H1 (cell line): ENCODE measurements around the gene ZBTB33. TPM values are rescaled to one million over a fixed set of nuclear protein-coding genes. Genes with fewer than 3 reads are reported as not detected.

Experiments used
- CTCF ChIA-PET: fragments of 300-600 bp; sonication (Branson Sonifier 250); formaldehyde crosslinking; loops from one replicate; lab custom pipeline; 2021; ENCODE audit not compliant: partially characterized antibody; lab: Charles Lee
- POLR2A ChIA-PET: fragments of 300-600 bp; sonication (Branson Sonifier 250); formaldehyde crosslinking; loops from one replicate; lab custom pipeline; 2021; ENCODE audit warnings: inconsistent platforms; ENCODE audit not compliant: partially characterized antibody; lab: Charles Lee
- DNase-seq, 2 experiments: peaks; one replicate each; pipeline versions ENCODE4 v3.0.0 to v3.0.0-alpha.2; 2010 to 2022; ENCODE audit warnings: low spot score in 2 of 2, low read depth in 1 of 2, mixed read lengths in 1 of 2
- FAIRE-seq: peaks from 2 replicates; lab custom pipeline; 2011; peaks lifted over from hg19 to GRCh38; lab: Jason Lieb, UNC
- H2AFZ ChIP-seq: 2 replicates; pipeline ENCODE4 v1.8.1; 2012; ENCODE audit warnings: low read length, inconsistent platforms
- H2AK5ac ChIP-seq: 2 replicates; pipeline ENCODE4 v1.6.1; 2013; ENCODE audit warnings: low read depth, low read length
- H2BK120ac ChIP-seq: replicated peaks from 2 replicates; pipeline ENCODE3; 2013; ENCODE audit warnings: low read depth, low read length, inconsistent platforms
- H2BK12ac ChIP-seq: 2 replicates; pipeline ENCODE4 v1.6.1; 2013; ENCODE audit warnings: low read depth, low read length
- H2BK15ac ChIP-seq: 2 replicates; pipeline ENCODE4 v1.6.1; 2013; ENCODE audit warnings: low read length
- H2BK20ac ChIP-seq: 2 replicates; pipeline ENCODE4 v1.6.1; 2013; ENCODE audit warnings: low read length
- H2BK5ac ChIP-seq: 2 replicates; pipeline ENCODE4 v1.6.1; 2013; ENCODE audit warnings: low read depth, low read length
- H3K14ac ChIP-seq: 2 replicates; pipeline ENCODE4 v1.6.1; 2013; ENCODE audit warnings: inconsistent platforms; ENCODE audit not compliant: insufficient read length
- H3K18ac ChIP-seq: 2 replicates; pipeline ENCODE4 v1.6.1; 2013; ENCODE audit warnings: low read length; ENCODE audit errors: extremely low read depth
- H3K23ac ChIP-seq: 2 replicates; pipeline ENCODE4 v1.6.1; 2013; ENCODE audit warnings: inconsistent platforms; ENCODE audit not compliant: insufficient read length
- H3K23me2 ChIP-seq: 2 replicates; pipeline ENCODE4 v1.6.1; 2013; ENCODE audit warnings: low read depth, low read length
- H3K27ac ChIP-seq: 2 replicates; pipeline ENCODE4 v1.6.1; 2011; ENCODE audit warnings: low read depth, low read length, inconsistent platforms
- H3K27me3 ChIP-seq, 4 experiments: replicated peaks in 1 of 4; 1 replicate in 1 of 4; 2 replicates in 3 of 4; pipeline versions ENCODE4 v1.6.1 to v1.8.1; 2011 to 2013; ENCODE audit warnings: low read length in 3 of 4, mild to moderate bottlenecking in 3 of 4, inconsistent platforms in 2 of 4, mixed read lengths in 2 of 4, moderate library complexity in 1 of 4; ENCODE audit not compliant: control insufficient read depth in 3 of 4, insufficient read depth in 3 of 4; ENCODE audit errors: extremely low read depth in 1 of 4
- H3K36me3 ChIP-seq, 4 experiments: 2 replicates each; pipeline versions ENCODE4 v1.6.1 to v1.8.1; 2011 to 2013; ENCODE audit warnings: mild to moderate bottlenecking in 4 of 4, low read length in 3 of 4, moderate library complexity in 2 of 4, control low read depth in 1 of 4, inconsistent platforms in 1 of 4; ENCODE audit not compliant: insufficient read depth in 4 of 4, control insufficient read depth in 2 of 4
- H3K4ac ChIP-seq: replicated peaks from 2 replicates; pipeline ENCODE3; 2013; ENCODE audit warnings: low read length, low read depth, mixed read lengths, inconsistent platforms; ENCODE audit not compliant: insufficient read length
- H3K4me1 ChIP-seq, 4 experiments: replicated peaks in 1 of 4; 1 replicate in 1 of 4; 2 replicates in 3 of 4; pipeline versions ENCODE4 v1.6.1 to v1.8.1; 2011 to 2013; ENCODE audit warnings: low read length in 3 of 4, inconsistent platforms in 2 of 4, mixed read lengths in 1 of 4; ENCODE audit not compliant: insufficient read depth in 4 of 4, control insufficient read depth in 3 of 4
- H3K4me2 ChIP-seq, 2 experiments: 2 replicates each; pipeline versions ENCODE4 v1.6.1 to v1.8.1; 2011 to 2013; ENCODE audit warnings: low read depth in 2 of 2, low read length in 2 of 2, control low read depth in 1 of 2, inconsistent platforms in 1 of 2, mild to moderate bottlenecking in 1 of 2; ENCODE audit not compliant: insufficient read depth in 1 of 2
- H3K4me3 ChIP-seq, 4 experiments: fragments of 200-600, 300-600 bp in 1 of 4; sonication (generic), shearing (Covaris generic), sonication (Bioruptor Twin) in 1 of 4; 2 replicates each; pipeline versions ENCODE4 v1.5.1 to v1.8.1; 2011 to 2016; ENCODE audit warnings: low read length in 4 of 4, low read depth in 3 of 4, control low read depth in 2 of 4, inconsistent platforms in 2 of 4, mild to moderate bottlenecking in 2 of 4, mixed read lengths in 1 of 4, moderate library complexity in 1 of 4; ENCODE audit not compliant: insufficient read depth in 2 of 4; ENCODE audit errors: extremely low read depth in 1 of 4
- H3K56ac ChIP-seq: replicated peaks from 2 replicates; pipeline ENCODE3; 2013; ENCODE audit warnings: low read depth, mild to moderate bottlenecking, mixed read lengths, low read length, inconsistent platforms; ENCODE audit not compliant: insufficient read length
- H3K79me1 ChIP-seq: 2 replicates; pipeline ENCODE4 v1.6.1; 2013; ENCODE audit warnings: low read depth, low read length, control low read depth
- H3K79me2 ChIP-seq, 2 experiments: 2 replicates each; pipeline versions ENCODE4 v1.6.1 to v1.8.1; 2012 to 2013; ENCODE audit warnings: low read length in 2 of 2, mild to moderate bottlenecking in 2 of 2, inconsistent platforms in 1 of 2; ENCODE audit not compliant: insufficient read depth in 2 of 2, control insufficient read depth in 1 of 2
- H3K9ac ChIP-seq, 4 experiments: replicated peaks in 1 of 4; 1 replicate in 1 of 4; 2 replicates in 3 of 4; pipeline versions ENCODE4 v1.6.1 to v1.8.1; 2011 to 2013; ENCODE audit warnings: low read depth in 3 of 4, low read length in 3 of 4, control low read depth in 2 of 4, mild to moderate bottlenecking in 2 of 4, moderate library complexity in 2 of 4, inconsistent platforms in 1 of 4; ENCODE audit errors: extremely low read depth in 1 of 4
- H3K9me3 ChIP-seq, 2 experiments: 2 replicates each; pipeline versions ENCODE4 v1.6.1 to v1.8.1; 2012 to 2013; ENCODE audit warnings: mild to moderate bottlenecking in 2 of 2, moderate library complexity in 2 of 2, control low read depth in 1 of 2, inconsistent platforms in 1 of 2, low read depth in 1 of 2, low read length in 1 of 2, mixed read lengths in 1 of 2; ENCODE audit not compliant: insufficient read depth in 2 of 2
- H4K20me1 ChIP-seq, 2 experiments: replicated peaks in 1 of 2; 2 replicates each; pipeline versions ENCODE3 to v1.8.1; 2011 to 2013; ENCODE audit warnings: inconsistent platforms in 2 of 2, low read length in 2 of 2, mild to moderate bottlenecking in 1 of 2; ENCODE audit not compliant: insufficient read depth in 2 of 2, control insufficient read depth in 1 of 2
- H4K5ac ChIP-seq: 2 replicates; pipeline ENCODE4 v1.6.1; 2013; ENCODE audit warnings: low read length, low read depth, mixed read lengths, inconsistent platforms; ENCODE audit not compliant: insufficient read length
- H4K8ac ChIP-seq: 2 replicates; pipeline ENCODE4 v1.8.0; 2013; ENCODE audit warnings: mild to moderate bottlenecking, moderate library complexity, low read length, inconsistent platforms; ENCODE audit not compliant: insufficient read depth; ENCODE audit errors: extremely low read depth
- H4K91ac ChIP-seq: replicated peaks from 2 replicates; pipeline ENCODE3; 2013; ENCODE audit warnings: low read length, mixed read lengths, inconsistent platforms; ENCODE audit not compliant: insufficient read length
- ASH2L ChIP-seq: fragments of 200-600, 300-600 bp; sonication (generic); IDR thresholded peaks from one replicate; pipeline ENCODE4 v1.7.1; 2017; ENCODE audit warnings: low read length
- EZH2 ChIP-seq: fragments of 200-600 bp; sonication (generic); IDR thresholded peaks from 2 replicates; pipeline ENCODE4 v1.7.1; 2012; ENCODE audit warnings: low read depth, mild to moderate bottlenecking, moderate library complexity, low read length, inconsistent platforms; ENCODE audit not compliant: severe bottlenecking
- HDAC2 ChIP-seq, 2 experiments: fragments of 300-600 bp in 1 of 2; sonication (generic) in 1 of 2; IDR thresholded peaks; 2 replicates each; pipeline ENCODE4 v1.6.1; 2011 to 2012; ENCODE audit warnings: low read depth in 2 of 2, low read length in 2 of 2, mild to moderate bottlenecking in 2 of 2, moderate library complexity in 2 of 2, borderline replicate concordance in 1 of 2, inconsistent platforms in 1 of 2
- JUND ChIP-seq: IDR thresholded peaks from 2 replicates; pipeline ENCODE4 v1.6.1; 2011; ENCODE audit warnings: mild to moderate bottlenecking, improper control_type of control experiment, low read length
- MAFK ChIP-seq: IDR thresholded peaks from 2 replicates; pipeline ENCODE4 v1.6.1; 2012; ENCODE audit warnings: low read depth, mild to moderate bottlenecking, improper control_type of control experiment, low read length
- NANOG ChIP-seq: IDR thresholded peaks from 2 replicates; pipeline ENCODE4 v1.6.1; 2011; ENCODE audit warnings: low read length, low read depth, mild to moderate bottlenecking, inconsistent platforms; ENCODE audit not compliant: insufficient read depth, poor library complexity, severe bottlenecking
- RFX5 ChIP-seq: IDR thresholded peaks from 2 replicates; pipeline ENCODE4 v1.6.1; 2011; ENCODE audit warnings: low read depth, low read length, improper control_type of control experiment, borderline replicate concordance
- RNF2 ChIP-seq: fragments of 200-900, 300-1000 bp; sonication (generic); IDR thresholded peaks from 2 replicates; pipeline ENCODE4 v1.7.1; 2016; ENCODE audit warnings: borderline replicate concordance, low read depth, mild to moderate bottlenecking, antibody characterized with exemption, low read length; ENCODE audit not compliant: poor library complexity, severe bottlenecking; ENCODE audit errors: missing control alignments
- SIRT6 ChIP-seq: IDR thresholded peaks from one replicate; pipeline ENCODE4 v1.7.1; 2012; ENCODE audit warnings: low read length, inconsistent platforms
- SP1 ChIP-seq: IDR thresholded peaks from 2 replicates; pipeline ENCODE4 v1.6.1; 2011; ENCODE audit warnings: low read depth, low read length
- TCF12 ChIP-seq: IDR thresholded peaks from 2 replicates; pipeline ENCODE4 v1.6.1; 2011; ENCODE audit warnings: low read depth, mild to moderate bottlenecking, low read length
- TEAD4 ChIP-seq: IDR thresholded peaks from 2 replicates; pipeline ENCODE4 v1.6.1; 2012; ENCODE audit warnings: low read depth, low read length, inconsistent platforms, mixed read lengths
- WGBS, 2 experiments: shearing (Covaris generic) in 1 of 2; methylation state at CpG; one replicate each; pipeline versions ENCODE4 v1.1.6 to v1.1.7; 2013 to 2015; ENCODE audit warnings: low lambda C conversion rate in 2 of 2, mixed read lengths in 2 of 2, inconsistent platforms in 1 of 2, low coverage in 1 of 2, missing lambda C conversion rate in 1 of 2; ENCODE audit not compliant: insufficient replicate concordance in 2 of 2, insufficient coverage in 1 of 2, insufficient read length in 1 of 2; ENCODE audit errors: extremely low coverage in 1 of 2, missing lambda C conversion rate in 1 of 2; 5-methylcytosine and 5-hydroxymethylcytosine counted together
- polyA plus RNA-seq, 7 experiments: library from polyadenylated mRNA; depleted of rRNA in 3 of 7; stranded (reverse) in 5 of 7; unstranded in 2 of 7; fragments of >200 nt in 5 of 7; fragments of 200-250 nt in 2 of 7; gene quantifications; 1 replicate in 5 of 7; 2 replicates in 1 of 7; 4 replicates in 1 of 7; pipeline versions ENCODE4 v1.2.1 to v1.2.3, GENCODE V29; 2011 to 2013; ENCODE audit warnings: missing spikeins in 2 of 7, mixed read lengths in 2 of 7
- total RNA-seq: library from RNA; stranded (reverse); fragmentation: NEBNext Ultra II Directional; extraction: Animal tissue kit (Norgen Biotek cat#: 25700); gene quantifications from 2 replicates; pipeline ENCODE4 v1.2.1, GENCODE V29; 2021
- TF ChIP-seq, protein P1 (sequence below): IDR thresholded peaks from 2 replicates; pipeline ENCODE4 v1.6.1; 2012; ENCODE audit warnings: low read length, inconsistent platforms

ZBTB33 gene
- total and polyA plus RNA-seq, 2 of the 8 experiments (the other 6 are each of a cell fraction or from before 2014, with no cell fraction given): 3.4 to 14.9 TPM

GRCh38 chrX:120200851-120201250 is 49.8 kb upstream of the ZBTB33 start:
- no peak overlapping the region for H3K56ac ChIP-seq
- no peak overlapping the region for H3K23ac ChIP-seq
- WGBS, 2 experiments: 83% methylated on average over 10 of the region's 11 CpGs; no CpG with 5 or more reads in 1 of the 2 experiments
- no peaks in the 10 kb centered on the region for H3K79me2 ChIP-seq
- H4K5ac ChIP-seq: no peak overlapping the region
- H3K79me1 ChIP-seq: no peaks in the 10 kb centered on the region
- H3K4me2 ChIP-seq: no peak overlapping the region
- DNase-seq: no peak
- no peak overlapping the region for H2AK5ac ChIP-seq
- no peaks in the 10 kb centered on the region for H3K4me1 ChIP-seq
- no peak overlapping the region for H2BK20ac ChIP-seq
- H3K14ac ChIP-seq: no peak overlapping the region
- no peak for FAIRE-seq
- no peak overlapping the region for H3K9ac ChIP-seq
- no peak overlapping the region for H2BK15ac ChIP-seq
- H2BK5ac ChIP-seq: no peak overlapping the region
- H4K20me1 ChIP-seq: no peaks in the 10 kb centered on the region
- CTCF ChIA-PET: interaction anchor here (0.7 to 2.8 kb wide), 3 partner anchors 13 to 100 kb away, joined by 4 to 16 read pairs (median 4); no protein-coding TSS in a partner anchor
- H4K8ac ChIP-seq: no peak overlapping the region
- no peaks in the 10 kb centered on the region for H3K23me2 ChIP-seq
- no peak overlapping the region for H3K18ac ChIP-seq
- no peak overlapping the region for H3K27ac ChIP-seq
- H2BK12ac ChIP-seq: no peak overlapping the region
- H4K91ac ChIP-seq: no peak overlapping the region
- H3K4me3 ChIP-seq: no peak overlapping the region
- H2BK120ac ChIP-seq: no peak overlapping the region
- no peak overlapping the region for H3K4ac ChIP-seq
- POLR2A ChIA-PET: no interaction called here
- no peaks in the 10 kb centered on the region for H3K27me3 ChIP-seq
- no peaks in the 10 kb centered on the region for H3K9me3 ChIP-seq
- H2AFZ ChIP-seq: no peak overlapping the region
- no peaks in the 10 kb centered on the region for H3K36me3 ChIP-seq
- TF ChIP-seq HDAC2 (IDR thresholded peaks at IDR 0.05; ENCODE audit: borderline replicate concordance in 1 of 2, low read depth in 2 of 2, low read length in 2 of 2) (no peak), NANOG (no peak), SP1 (no peak), SIRT6 (no peak), ASH2L (no peak), MAFK (no peak), JUND (no peak), TEAD4 (no peak), EZH2 (no peak), TCF12 (no peak), RNF2 (no peak), RFX5 (no peak)
- TF ChIP-seq, protein P1, sequence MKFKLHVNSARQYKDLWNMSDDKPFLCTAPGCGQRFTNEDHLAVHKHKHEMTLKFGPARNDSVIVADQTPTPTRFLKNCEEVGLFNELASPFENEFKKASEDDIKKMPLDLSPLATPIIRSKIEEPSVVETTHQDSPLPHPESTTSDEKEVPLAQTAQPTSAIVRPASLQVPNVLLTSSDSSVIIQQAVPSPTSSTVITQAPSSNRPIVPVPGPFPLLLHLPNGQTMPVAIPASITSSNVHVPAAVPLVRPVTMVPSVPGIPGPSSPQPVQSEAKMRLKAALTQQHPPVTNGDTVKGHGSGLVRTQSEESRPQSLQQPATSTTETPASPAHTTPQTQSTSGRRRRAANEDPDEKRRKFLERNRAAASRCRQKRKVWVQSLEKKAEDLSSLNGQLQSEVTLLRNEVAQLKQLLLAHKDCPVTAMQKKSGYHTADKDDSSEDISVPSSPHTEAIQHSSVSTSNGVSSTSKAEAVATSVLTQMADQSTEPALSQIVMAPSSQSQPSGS: no peak
